Natural killer cell (primary cell): Measurements from ENCODE around the gene EGR2. TPM values are rescaled to one million over a fixed set of nuclear protein-coding genes. Genes with fewer than 3 reads are reported as not detected.

ENCODE experiments used
- ATAC-seq, 3 donors: fragments of 150-1000 bp in 2 of 3; fragments of 200-7000 bp in 1 of 3; cut with Tn5 transposase; 1 replicate in 1 of 3; 2 replicates in 2 of 3; pipeline ENCODE4 v1.10.0; 2021; ENCODE audit warnings: mild to moderate bottlenecking in 2 of 3, moderate library complexity in 2 of 3
- DNase-seq, 2 donors: peaks; one replicate each; pipeline versions ENCODE4 v3.0.0 to v3.0.0-alpha.2; 2013 to 2021; ENCODE audit warnings: mixed read lengths in 1 of 2
- H3K27ac ChIP-seq: one replicate; pipeline ENCODE4 v1.5.1; 2013; ENCODE audit warnings: mild to moderate bottlenecking, low read length
- H3K27me3 ChIP-seq: one replicate; pipeline ENCODE4 v1.6.1; 2013; ENCODE audit warnings: low read length; ENCODE audit not compliant: control insufficient read depth, insufficient read depth
- H3K36me3 ChIP-seq: one replicate; pipeline ENCODE4 v1.6.1; 2013; ENCODE audit warnings: low read length; ENCODE audit not compliant: control insufficient read depth, insufficient read depth
- H3K4me1 ChIP-seq: one replicate; pipeline ENCODE4 v1.6.1; 2013; ENCODE audit warnings: low read length; ENCODE audit not compliant: control insufficient read depth, insufficient read depth
- H3K4me3 ChIP-seq: one replicate; pipeline ENCODE4 v1.5.1; 2013; ENCODE audit warnings: low read length
- H3K9me3 ChIP-seq: one replicate; pipeline ENCODE4 v1.6.1; 2013; ENCODE audit warnings: low read length; ENCODE audit not compliant: control insufficient read depth, insufficient read depth
- H3K27ac Mint-ChIP-seq, 2 donors: one replicate each; pipeline ENCODE4 v1.8.0; 2022; ENCODE audit warnings: mild to moderate bottlenecking in 2 of 2, mixed read lengths in 2 of 2, moderate library complexity in 1 of 2
- H3K27me3 Mint-ChIP-seq, 2 donors: one replicate each; pipeline ENCODE4 v1.8.0; 2022; ENCODE audit warnings: low read depth in 2 of 2, mixed read lengths in 2 of 2
- H3K36me3 Mint-ChIP-seq: one replicate; pipeline ENCODE4 v1.8.0; 2022; ENCODE audit warnings: mixed read lengths
- H3K4me1 Mint-ChIP-seq, 2 donors: one replicate each; pipeline ENCODE4 v1.8.0; 2022; ENCODE audit warnings: mixed read lengths in 2 of 2
- H3K4me3 Mint-ChIP-seq: one replicate; pipeline ENCODE4 v1.8.0; 2022; ENCODE audit warnings: mild to moderate bottlenecking, moderate library complexity, mixed read lengths
- H3K9me3 Mint-ChIP-seq, 2 donors: one replicate each; pipeline ENCODE4 v1.8.0; 2022; ENCODE audit warnings: mixed read lengths in 2 of 2
- WGBS: methylation state at CpG from one replicate; pipeline ENCODE4 v1.1.7; 2013; ENCODE audit warnings: missing lambda C conversion rate; ENCODE audit not compliant: insufficient coverage; 5-methylcytosine and 5-hydroxymethylcytosine counted together
- intact Hi-C: fragments of 100-400 bp; cut with micrococcal nuclease; formaldehyde crosslinking; loops from one replicate; pipeline ENCODE4 v1.14.2; 2022
- total RNA-seq, 4 donors: library from RNA; stranded (reverse); fragments of 120-200 nt in 1 of 4; gene quantifications; one replicate each; pipeline versions ENCODE4 v1.2.3 to v1.2.4, GENCODE V29; 2013 to 2022
- TF ChIP-seq, protein P1 (sequence below): fragments of 200-600 bp; IDR thresholded peaks from one replicate; pipeline ENCODE4 v1.8.0; 2022; ENCODE audit warnings: antibody characterized with exemption

EGR2 gene
- total RNA-seq, 3 donors from 2014 or later (not counting 1 experiment from before 2014, with no cell fraction given), result 10.0 to 17.2 (median 12.8) TPM

DNA sequence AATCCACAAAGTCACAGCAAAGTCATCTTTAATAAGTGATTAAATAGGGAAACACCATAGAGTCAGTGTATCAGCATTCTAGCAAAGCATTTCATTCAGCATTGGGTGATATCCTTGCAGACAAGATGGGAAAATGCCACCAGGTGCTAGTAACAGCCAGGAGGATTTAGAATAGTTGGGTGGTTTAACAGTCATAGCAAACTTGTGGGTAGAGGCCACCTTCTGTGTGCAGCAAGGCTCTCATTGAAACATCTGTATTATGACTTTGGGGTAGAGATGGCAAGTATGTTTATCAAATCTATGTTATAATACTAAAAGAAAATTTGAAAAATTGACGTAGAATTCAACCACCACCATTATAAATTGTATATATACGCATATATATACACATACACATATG lies 38.0 kb downstream of the EGR2 start:
- Histone ChIP-seq H3K27me3 (no peaks in the 10 kb centered on the region), H3K4me3 (no peak overlapping the region), H3K36me3 (no peaks in the 10 kb centered on the region), H3K27ac (no peak overlapping the region), H3K9me3 (no peaks in the 10 kb centered on the region), H3K4me1 (peaks cover 14% of the 10 kb centered on the region)
- H3K36me3 Mint-ChIP-seq, result no peaks in the 10 kb centered on the region
- TF ChIP-seq, protein P1, sequence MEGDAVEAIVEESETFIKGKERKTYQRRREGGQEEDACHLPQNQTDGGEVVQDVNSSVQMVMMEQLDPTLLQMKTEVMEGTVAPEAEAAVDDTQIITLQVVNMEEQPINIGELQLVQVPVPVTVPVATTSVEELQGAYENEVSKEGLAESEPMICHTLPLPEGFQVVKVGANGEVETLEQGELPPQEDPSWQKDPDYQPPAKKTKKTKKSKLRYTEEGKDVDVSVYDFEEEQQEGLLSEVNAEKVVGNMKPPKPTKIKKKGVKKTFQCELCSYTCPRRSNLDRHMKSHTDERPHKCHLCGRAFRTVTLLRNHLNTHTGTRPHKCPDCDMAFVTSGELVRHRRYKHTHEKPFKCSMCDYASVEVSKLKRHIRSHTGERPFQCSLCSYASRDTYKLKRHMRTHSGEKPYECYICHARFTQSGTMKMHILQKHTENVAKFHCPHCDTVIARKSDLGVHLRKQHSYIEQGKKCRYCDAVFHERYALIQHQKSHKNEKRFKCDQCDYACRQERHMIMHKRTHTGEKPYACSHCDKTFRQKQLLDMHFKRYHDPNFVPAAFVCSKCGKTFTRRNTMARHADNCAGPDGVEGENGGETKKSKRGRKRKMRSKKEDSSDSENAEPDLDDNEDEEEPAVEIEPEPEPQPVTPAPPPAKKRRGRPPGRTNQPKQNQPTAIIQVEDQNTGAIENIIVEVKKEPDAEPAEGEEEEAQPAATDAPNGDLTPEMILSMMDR, result no peak
- DNase-seq, result no peak
- ATAC-seq, result no peak
- H3K9me3 Mint-ChIP-seq, result no peaks in the 10 kb centered on the region
- intact Hi-C loops, result loop anchor here (2.0 kb wide), 1 partner anchor 45 kb away; no protein-coding TSS in a partner anchor
- no peaks in the 10 kb centered on the region for H3K27me3 Mint-ChIP-seq
- peaks cover 22% of the 10 kb centered on the region in 2 donors for H3K4me1 Mint-ChIP-seq
- H3K4me3 Mint-ChIP-seq, result no peak overlapping the region
- no CpG with 5 or more reads among the region's 2 CpGs for WGBS
- peak overlapping the region; percentile 17 to 32 for H3K27ac Mint-ChIP-seq

DNA sequence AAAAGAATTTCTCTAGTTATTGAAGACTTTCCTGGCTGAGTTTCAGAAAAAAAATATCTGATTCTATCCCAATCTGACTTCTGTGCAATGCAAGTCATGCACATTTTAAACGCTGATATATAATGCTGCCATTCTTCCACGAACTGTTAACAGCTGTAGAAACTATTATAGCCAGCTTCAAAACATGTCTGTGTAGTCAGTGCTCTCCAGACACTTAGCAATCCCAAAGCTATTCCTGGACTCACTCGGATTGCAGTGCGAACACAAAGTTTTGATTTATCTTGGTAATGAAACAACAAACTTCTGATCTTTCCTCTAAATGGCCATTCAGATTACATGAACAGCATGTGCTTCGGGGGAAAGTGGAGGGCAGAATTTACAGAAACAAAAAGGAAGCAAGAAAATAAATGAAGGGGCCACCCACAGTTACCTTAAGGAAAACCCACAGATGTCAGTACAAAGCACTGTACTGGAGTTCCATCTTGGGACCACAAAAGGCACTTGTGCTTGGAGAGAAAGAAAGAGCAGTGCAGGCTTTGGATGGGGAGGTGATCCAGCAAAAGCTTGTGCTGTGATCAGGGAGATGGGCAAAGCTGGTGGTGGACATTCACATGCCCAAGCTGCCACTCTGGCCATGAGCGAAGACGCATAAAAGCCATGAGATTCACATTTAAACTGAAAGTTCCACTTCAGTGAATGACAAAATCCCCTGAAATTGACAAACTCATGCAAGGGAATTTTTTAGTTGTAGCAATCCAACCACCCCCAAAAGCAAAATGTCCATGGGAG lies 43.8 kb downstream of the EGR2 start:
- no peaks in the 10 kb centered on the region for H3K36me3 Mint-ChIP-seq

DNA sequence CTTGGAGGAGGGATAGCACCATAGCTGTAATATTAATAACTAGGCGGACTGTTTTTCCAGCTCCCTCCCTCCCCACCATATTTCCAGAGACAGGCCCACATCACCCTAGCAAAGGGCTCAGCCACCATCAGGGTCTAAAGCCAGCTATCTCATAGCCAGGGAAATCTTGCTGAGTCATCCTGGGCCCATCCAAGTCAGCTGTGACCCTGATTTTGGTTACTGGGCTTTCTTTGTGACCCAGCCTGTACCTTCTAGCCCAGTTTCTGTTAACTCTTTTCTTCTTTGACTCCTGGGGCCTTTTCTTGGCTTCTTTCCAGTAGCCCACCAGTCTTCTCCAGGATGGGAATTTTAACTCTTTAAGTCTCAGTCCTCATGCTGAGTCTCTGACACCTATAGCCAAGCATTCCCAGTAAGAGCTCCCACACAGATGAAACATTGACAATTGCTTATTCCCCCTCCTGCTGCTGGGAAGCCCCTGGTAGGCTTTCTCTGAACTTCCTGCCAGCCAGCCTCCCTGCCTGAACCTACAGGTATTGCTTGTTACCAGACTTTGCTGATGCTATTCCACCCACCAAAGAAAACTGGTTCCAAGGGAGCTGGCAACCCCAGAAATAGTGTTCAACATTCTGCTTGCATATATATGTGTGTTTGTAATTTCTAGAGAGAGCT lies 46.5 kb downstream of the EGR2 start:
- H3K27ac ChIP-seq, result no peak overlapping the region
- no peaks in the 10 kb centered on the region for H3K9me3 ChIP-seq
- H3K36me3 ChIP-seq, result no peaks in the 10 kb centered on the region
- Mint-ChIP-seq H3K4me1 (no peaks in the 10 kb centered on the region), H3K27ac (no peak overlapping the region), H3K4me3 (no peak overlapping the region), H3K27me3 (peaks cover 4 to 8% of the 10 kb centered on the region in 2 donors), H3K36me3 (no peaks in the 10 kb centered on the region), H3K9me3 (no peaks in the 10 kb centered on the region)
- TF ChIP-seq, protein P1, result no peak
- ATAC-seq, result no peak
- H3K27me3 ChIP-seq, result peaks cover 5% of the 10 kb centered on the region
- H3K4me1 ChIP-seq, result peaks cover 4% of the 10 kb centered on the region
- no peak for DNase-seq
- H3K4me3 ChIP-seq, result no peak overlapping the region
- WGBS, result 91% methylated on average over 1 of the region's 1 CpG
- intact Hi-C loops, result no loop called here

More for the DNA sequence above, 43.8 kb downstream of the EGR2 start:
- Mint-ChIP-seq H3K27ac (no peak overlapping the region), H3K4me3 (no peak overlapping the region), H3K27me3 (peaks cover 4 to 8% of the 10 kb centered on the region in 2 donors), H3K4me1 (no peaks in the 10 kb centered on the region), H3K9me3 (no peaks in the 10 kb centered on the region)
- Histone ChIP-seq H3K9me3 (no peaks in the 10 kb centered on the region), H3K4me1 (no peaks in the 10 kb centered on the region), H3K36me3 (no peaks in the 10 kb centered on the region), H3K27me3 (peaks cover 5% of the 10 kb centered on the region), H3K27ac (no peak overlapping the region), H3K4me3 (no peak overlapping the region)
- DNase-seq, result no peak
- TF ChIP-seq, protein P1, result no peak
- WGBS, result 96% methylated on average over 7 of the region's 7 CpGs
- intact Hi-C loops, result no loop called here
- ATAC-seq, result no peak
